NB4 (cell line): Measurements from ENCODE around the gene PPP1R15A.

Source experiments
- MAX ChIP-seq: IDR thresholded peaks from 2 replicates; pipeline ENCODE4 v1.6.1; 2011; ENCODE audit warnings: low read depth, low read length
- MYC ChIP-seq: IDR thresholded peaks from 2 replicates; pipeline ENCODE4 v1.6.1; 2011; ENCODE audit warnings: low read depth, low read length
- POLR2A ChIP-seq: IDR thresholded peaks from 2 replicates; pipeline ENCODE4 v1.6.1; 2011; ENCODE audit warnings: mild to moderate bottlenecking; ENCODE audit not compliant: insufficient read length; ENCODE audit errors: extremely low read depth
- TF ChIP-seq, protein P1 (sequence below): IDR thresholded peaks from one replicate; pipeline ENCODE4 v1.5.1; 2012; ENCODE audit warnings: low read depth, low read length

DNA sequence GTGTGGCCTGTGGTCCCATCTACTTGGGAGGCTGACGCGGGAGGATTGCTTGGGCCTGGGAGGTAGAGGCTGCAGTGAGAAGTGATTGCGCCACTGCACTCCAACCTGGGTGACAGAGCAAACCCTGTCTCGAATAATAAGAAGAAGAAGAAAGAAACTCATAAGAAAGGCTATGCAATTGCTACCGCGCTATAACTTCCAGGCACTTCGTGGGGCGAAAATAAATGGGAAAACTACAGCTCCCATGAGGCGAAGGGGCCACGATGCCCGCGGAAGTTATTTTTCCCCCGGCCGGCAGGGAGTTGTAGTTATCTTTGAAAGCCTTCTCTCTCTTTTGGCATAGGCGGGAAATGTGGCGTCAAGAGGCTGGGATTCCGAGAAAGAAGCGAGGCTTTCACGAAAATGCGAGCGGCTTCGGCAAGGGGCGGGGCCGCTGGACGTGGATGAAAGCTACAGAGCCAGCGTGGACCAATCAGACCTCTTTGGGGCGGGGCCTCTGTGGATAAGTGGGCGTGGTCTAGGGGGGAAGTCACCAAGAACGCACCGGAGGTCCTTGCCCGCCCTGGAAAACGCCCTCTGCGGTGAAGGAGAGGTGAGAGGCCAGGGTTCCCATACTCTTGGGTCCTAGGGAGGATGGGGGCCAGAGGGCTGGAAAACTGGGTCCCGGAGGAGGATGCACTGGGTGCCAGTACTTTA is 27.7 kb downstream of the PPP1R15A start, which contains the start of gene NUCB1:
- TF ChIP-seq, protein P1, sequence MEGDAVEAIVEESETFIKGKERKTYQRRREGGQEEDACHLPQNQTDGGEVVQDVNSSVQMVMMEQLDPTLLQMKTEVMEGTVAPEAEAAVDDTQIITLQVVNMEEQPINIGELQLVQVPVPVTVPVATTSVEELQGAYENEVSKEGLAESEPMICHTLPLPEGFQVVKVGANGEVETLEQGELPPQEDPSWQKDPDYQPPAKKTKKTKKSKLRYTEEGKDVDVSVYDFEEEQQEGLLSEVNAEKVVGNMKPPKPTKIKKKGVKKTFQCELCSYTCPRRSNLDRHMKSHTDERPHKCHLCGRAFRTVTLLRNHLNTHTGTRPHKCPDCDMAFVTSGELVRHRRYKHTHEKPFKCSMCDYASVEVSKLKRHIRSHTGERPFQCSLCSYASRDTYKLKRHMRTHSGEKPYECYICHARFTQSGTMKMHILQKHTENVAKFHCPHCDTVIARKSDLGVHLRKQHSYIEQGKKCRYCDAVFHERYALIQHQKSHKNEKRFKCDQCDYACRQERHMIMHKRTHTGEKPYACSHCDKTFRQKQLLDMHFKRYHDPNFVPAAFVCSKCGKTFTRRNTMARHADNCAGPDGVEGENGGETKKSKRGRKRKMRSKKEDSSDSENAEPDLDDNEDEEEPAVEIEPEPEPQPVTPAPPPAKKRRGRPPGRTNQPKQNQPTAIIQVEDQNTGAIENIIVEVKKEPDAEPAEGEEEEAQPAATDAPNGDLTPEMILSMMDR, result no peak
- TF ChIP-seq POLR2A (peak; percentile 34), MAX (peak; percentile 42), MYC (peak; percentile 80)
